SU-DHL-6 (cell line): ENCODE results near the gene DEGS2.

Experiments
- H2AFZ ChIP-seq: fragments of 200-600 bp; sonication (generic); 2 replicates; pipeline ENCODE4 v1.6.1; 2014; ENCODE audit warnings: low read depth, mild to moderate bottlenecking, moderate library complexity, mixed read lengths, antibody characterized with exemption, low read length; ENCODE audit not compliant: severe bottlenecking
- H3F3A ChIP-seq: fragments of 200-600 bp; shearing (Covaris generic); 2 replicates; pipeline ENCODE4 v1.6.0; 2016; ENCODE audit warnings: antibody characterized with exemption, mild to moderate bottlenecking; ENCODE audit not compliant: insufficient read depth
- H3K27ac ChIP-seq: fragments of 200-600 bp; sonication (generic); 2 replicates; pipeline ENCODE4 v1.5.1; 2016; ENCODE audit warnings: low read depth, mild to moderate bottlenecking, low read length, moderate library complexity, mixed read lengths
- H3K27me3 ChIP-seq: fragments of 200-600 bp; sonication (generic), shearing (Covaris generic); 2 replicates; pipeline ENCODE4 v1.6.0; 2014; ENCODE audit warnings: mild to moderate bottlenecking, low read length
- H3K36me3 ChIP-seq: fragments of 200-600 bp; sonication (generic); 2 replicates; pipeline ENCODE4 v1.6.1; 2014; ENCODE audit warnings: mild to moderate bottlenecking, low read length, mixed read lengths
- H3K4me2 ChIP-seq: fragments of 300-600, 200-600 bp; shearing (Covaris generic), sonication (generic); 2 replicates; pipeline ENCODE4 v1.6.0; 2014; ENCODE audit warnings: low read length, low read depth, mild to moderate bottlenecking; ENCODE audit not compliant: poor library complexity, severe bottlenecking
- H3K4me3 ChIP-seq: fragments of 200-600 bp; sonication (generic); 2 replicates; pipeline ENCODE4 v1.5.1; 2014; ENCODE audit warnings: antibody characterized with exemption, low read length, mild to moderate bottlenecking, mixed read lengths; ENCODE audit not compliant: insufficient read depth, poor library complexity, severe bottlenecking
- H3K79me2 ChIP-seq: fragments of 200-600 bp; sonication (generic); 2 replicates; pipeline ENCODE4 v1.6.1; 2014; ENCODE audit warnings: mild to moderate bottlenecking, low read length, moderate library complexity; ENCODE audit not compliant: insufficient read depth
- H3K9ac ChIP-seq: fragments of 200-600 bp; sonication (generic); 2 replicates; pipeline ENCODE4 v1.7.0; 2014; ENCODE audit warnings: mild to moderate bottlenecking, low read length
- H3K9me2 ChIP-seq: fragments of 200-600 bp; sonication (generic); replicated peaks from 2 replicates; pipeline ENCODE4 v1.6.1; 2014; ENCODE audit warnings: low read length; ENCODE audit not compliant: insufficient read depth
- H3K9me3 ChIP-seq: fragments of 200-600 bp; sonication (generic); 2 replicates; pipeline ENCODE4 v1.6.1; 2014; ENCODE audit warnings: low read length, mixed read lengths; ENCODE audit not compliant: insufficient read depth
- H4K20me1 ChIP-seq: fragments of 200-600 bp; sonication (generic); 2 replicates; pipeline ENCODE4 v1.6.1; 2014; ENCODE audit warnings: low read depth, mild to moderate bottlenecking, antibody characterized with exemption, low read length, moderate library complexity, mixed read lengths
- EZH2phosphoT487 ChIP-seq: fragments of 200-600 bp; sonication (generic), shearing (Covaris generic); conservative IDR thresholded peaks from 2 replicates; pipeline ENCODE4 v1.6.1; 2018; ENCODE audit warnings: mild to moderate bottlenecking, antibody characterized with exemption, low read length, moderate library complexity, mixed read lengths
- TF ChIP-seq, protein P1 (sequence below): fragments of 200-600 bp; sonication (generic); IDR thresholded peaks from one replicate; pipeline ENCODE4 v1.5.1; 2017; ENCODE audit warnings: antibody characterized with exemption, mild to moderate bottlenecking, low read length, moderate library complexity; ENCODE audit not compliant: insufficient read depth, poor library complexity, severe bottlenecking

DEGS2 gene

DNA sequence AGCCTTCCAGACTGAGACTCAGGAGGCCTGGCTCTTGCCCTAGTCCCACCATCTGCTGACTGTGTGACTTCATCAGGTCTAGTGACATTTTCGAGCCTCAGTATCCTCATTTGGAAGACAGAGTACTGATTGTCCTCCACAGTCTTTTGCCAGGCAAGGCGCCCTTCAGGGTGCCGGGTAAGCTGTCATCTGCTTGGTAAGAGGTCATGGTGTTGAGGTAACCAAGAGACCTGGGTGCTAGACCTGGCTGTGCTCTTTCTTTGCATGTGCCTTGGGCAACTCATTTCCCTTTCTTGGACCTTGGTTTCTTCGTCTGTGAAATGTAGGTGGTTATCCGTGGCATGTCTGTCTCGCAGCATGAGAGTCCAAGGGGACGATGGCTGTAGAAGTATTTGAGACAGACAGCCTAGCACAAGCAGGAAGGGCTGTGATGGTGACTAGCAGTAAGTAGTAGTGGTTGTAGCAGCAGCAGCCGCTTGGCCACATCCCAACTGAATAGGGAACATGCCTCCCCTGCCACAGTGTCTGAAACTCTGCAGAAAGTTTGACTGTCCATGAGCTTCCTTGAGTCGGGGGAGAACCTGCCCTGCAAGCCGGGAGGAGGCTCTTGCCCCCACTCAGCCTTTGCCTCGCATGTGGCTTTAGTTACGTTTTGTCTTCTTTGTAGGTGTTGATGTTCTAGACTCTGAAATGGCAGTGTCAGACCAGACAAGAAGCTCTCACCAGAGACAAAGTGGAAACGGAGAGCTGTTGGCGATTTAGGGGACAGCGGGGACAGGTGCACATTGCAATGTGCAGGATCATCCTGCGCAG, 53.9 kb downstream of the DEGS2 start:
- no peaks in the 10 kb centered on the region for H3K9me2 ChIP-seq
- H2AFZ ChIP-seq = no peak overlapping the region
- H3K27me3 ChIP-seq = no peaks in the 10 kb centered on the region
- H3K9ac ChIP-seq = no peak overlapping the region
- no peaks in the 10 kb centered on the region for H3K36me3 ChIP-seq
- H3K27ac ChIP-seq = no peak overlapping the region
- no peaks in the 10 kb centered on the region for H3K9me3 ChIP-seq
- TF ChIP-seq, protein P1, sequence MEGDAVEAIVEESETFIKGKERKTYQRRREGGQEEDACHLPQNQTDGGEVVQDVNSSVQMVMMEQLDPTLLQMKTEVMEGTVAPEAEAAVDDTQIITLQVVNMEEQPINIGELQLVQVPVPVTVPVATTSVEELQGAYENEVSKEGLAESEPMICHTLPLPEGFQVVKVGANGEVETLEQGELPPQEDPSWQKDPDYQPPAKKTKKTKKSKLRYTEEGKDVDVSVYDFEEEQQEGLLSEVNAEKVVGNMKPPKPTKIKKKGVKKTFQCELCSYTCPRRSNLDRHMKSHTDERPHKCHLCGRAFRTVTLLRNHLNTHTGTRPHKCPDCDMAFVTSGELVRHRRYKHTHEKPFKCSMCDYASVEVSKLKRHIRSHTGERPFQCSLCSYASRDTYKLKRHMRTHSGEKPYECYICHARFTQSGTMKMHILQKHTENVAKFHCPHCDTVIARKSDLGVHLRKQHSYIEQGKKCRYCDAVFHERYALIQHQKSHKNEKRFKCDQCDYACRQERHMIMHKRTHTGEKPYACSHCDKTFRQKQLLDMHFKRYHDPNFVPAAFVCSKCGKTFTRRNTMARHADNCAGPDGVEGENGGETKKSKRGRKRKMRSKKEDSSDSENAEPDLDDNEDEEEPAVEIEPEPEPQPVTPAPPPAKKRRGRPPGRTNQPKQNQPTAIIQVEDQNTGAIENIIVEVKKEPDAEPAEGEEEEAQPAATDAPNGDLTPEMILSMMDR = no peak
- no peak for TF ChIP-seq EZH2phosphoT487
- H3F3A ChIP-seq = no peaks in the 10 kb centered on the region
- H3K4me3 ChIP-seq = no peak overlapping the region
- no peaks in the 10 kb centered on the region for H4K20me1 ChIP-seq
- peaks cover 10% of the 10 kb centered on the region; the same call in 1 of the 2 replicates for H3K79me2 ChIP-seq
- H3K4me2 ChIP-seq = no peak overlapping the region

DNA sequence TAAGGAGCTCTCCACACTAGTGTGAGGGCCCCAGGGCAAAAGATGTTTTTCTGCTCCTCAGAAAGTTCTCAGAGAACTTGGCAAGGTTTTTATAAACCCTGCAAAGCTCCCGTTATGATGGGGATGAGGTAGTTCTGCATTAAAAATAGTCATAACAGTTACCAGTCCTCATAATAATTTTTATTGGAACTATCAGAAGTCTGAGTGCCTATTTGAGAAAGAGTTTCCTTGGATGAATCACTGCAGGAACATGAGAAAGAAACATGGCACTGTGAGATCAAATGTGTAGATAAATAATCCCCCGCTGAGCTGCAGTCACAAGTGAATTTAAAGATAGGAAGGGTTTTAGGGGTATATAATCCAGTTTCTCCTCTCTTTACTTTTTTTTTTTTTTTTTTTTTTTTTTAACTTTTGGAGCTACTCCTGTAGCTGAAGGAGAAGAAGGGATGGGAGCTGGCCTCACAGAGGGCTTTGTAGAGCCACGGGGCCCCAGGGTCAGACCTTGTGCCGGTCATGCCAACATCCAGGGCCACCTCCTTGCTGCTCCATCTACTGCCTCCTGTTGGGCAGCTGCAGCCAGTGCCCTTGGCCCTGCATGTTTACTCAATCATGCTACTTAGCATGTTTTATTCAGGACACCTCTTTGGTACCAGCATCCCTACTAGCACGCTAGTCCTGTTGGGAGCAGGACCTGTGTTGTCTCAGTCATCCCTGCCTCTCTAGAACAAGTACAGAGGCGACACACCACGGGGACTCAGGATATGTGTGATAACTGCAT, 54.7 kb downstream of the DEGS2 start:
- Histone ChIP-seq H3K79me2 (peaks cover 10% of the 10 kb centered on the region; the same call in 1 of the 2 replicates), H3K9ac (no peak overlapping the region), H3K9me2 (no peaks in the 10 kb centered on the region), H2AFZ (no peak overlapping the region), H3K36me3 (no peaks in the 10 kb centered on the region), H3K9me3 (no peaks in the 10 kb centered on the region), H3F3A (no peaks in the 10 kb centered on the region), H3K4me3 (no peak overlapping the region), H4K20me1 (no peaks in the 10 kb centered on the region), H3K4me2 (no peak overlapping the region), H3K27ac (no peak overlapping the region), H3K27me3 (no peaks in the 10 kb centered on the region)
- TF ChIP-seq, protein P1 = no peak
- TF ChIP-seq EZH2phosphoT487 = no peak

DNA sequence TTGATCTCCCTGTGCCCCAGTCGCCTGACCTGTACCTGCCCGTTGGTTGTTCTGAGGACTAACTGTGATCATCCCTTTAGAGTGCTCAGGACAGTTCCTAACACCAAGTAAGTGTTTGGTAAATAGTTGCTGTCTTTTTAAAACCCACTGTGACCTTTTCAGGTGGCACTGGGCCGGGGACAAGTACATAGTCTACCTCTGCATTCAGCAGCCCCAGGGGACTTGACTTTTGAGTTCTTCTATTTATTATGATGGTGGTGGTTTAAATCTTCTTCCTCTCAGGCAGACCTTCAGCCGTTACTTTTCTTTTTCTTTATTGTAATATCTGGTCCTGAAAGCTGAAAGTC, 55.5 kb downstream of the DEGS2 start:
- no peak overlapping the region for H3K4me2 ChIP-seq

More for the DNA sequence above, 55.5 kb downstream of the DEGS2 start:
- H3K36me3 ChIP-seq = 0 out of 2 replicates have a peak, but pooled peaks cover 2% of the 10 kb centered on the region
- no peak overlapping the region for H3K27ac ChIP-seq
- no peaks in the 10 kb centered on the region for H4K20me1 ChIP-seq
- no peaks in the 10 kb centered on the region for H3K9me3 ChIP-seq
- no peaks in the 10 kb centered on the region for H3F3A ChIP-seq
- H3K27me3 ChIP-seq = no peaks in the 10 kb centered on the region
- no peaks in the 10 kb centered on the region for H3K9me2 ChIP-seq
- no peak overlapping the region for H2AFZ ChIP-seq
- H3K9ac ChIP-seq = no peak overlapping the region
- H3K4me3 ChIP-seq = no peak overlapping the region
- TF ChIP-seq EZH2phosphoT487 = no peak
- TF ChIP-seq, protein P1 = no peak
- peaks cover 9% of the 10 kb centered on the region; the same call in 1 of the 2 replicates for H3K79me2 ChIP-seq
